ENCODE results near the gene CACNA1C. TPM values are rescaled to one million over a fixed set of nuclear protein-coding genes. Genes with fewer than 3 reads are reported as not detected.

CACNA1C gene
- total RNA-seq, 4 donors from 2014 or later = 1.5 to 13.5 (median 2.1) TPM

- WGBS, 2 donors = 34 to 45% methylated on average over 11 to 13 of the region's 18 CpGs
- H3K4me3 ChIP-seq = no peak overlapping the region
- no peak for DNase-seq
- H3K36me3 ChIP-seq = no peaks in the 10 kb centered on the region
- no peak for TF ChIP-seq POLR2A (IDR thresholded peaks at IDR 0.05)
- TF ChIP-seq CTCF (IDR thresholded peaks at IDR 0.05) = no peak
- peak overlapping the region; percentile 8 to 81 (median 71) for H3K27ac ChIP-seq
- intact Hi-C loops (cut with DNase I) = no loop called here
- H3K9me3 ChIP-seq = no peaks in the 10 kb centered on the region
- H3K4me1 ChIP-seq = peaks cover 3 to 63% (median 19%) of the 10 kb centered on the region in 3 donors
- H3K27me3 ChIP-seq = peaks cover 0 to 21% (median 0%) of the 10 kb centered on the region in 4 donors
Observed at GRCh38 chr12:2268471-2269286, 215.9 kb downstream of the CACNA1C start.

- Histone ChIP-seq H3K9me3 (no peaks in the 10 kb centered on the region), H3K27me3 (peaks cover 0 to 21% (median 0%) of the 10 kb centered on the region in 4 donors), H3K27ac (peak overlapping the region in 1 of 4 donors; percentile 49), H3K36me3 (no peaks in the 10 kb centered on the region), H3K4me3 (no peak overlapping the region), H3K4me1 (peaks cover 3 to 42% (median 5%) of the 10 kb centered on the region in 3 donors)
- TF ChIP-seq CTCF (IDR thresholded peaks at IDR 0.05) (no peak), POLR2A (IDR thresholded peaks at IDR 0.05) (no peak)
- WGBS, 2 donors = 73 to 83% methylated on average over 5 to 6 of the region's 6 CpGs
- DNase-seq = no peak
- intact Hi-C loops (cut with DNase I) = no loop called here
Observed at GRCh38 chr12:2270846-2271245, 218.1 kb downstream of the CACNA1C start.

- Histone ChIP-seq H3K4me3 (no peak overlapping the region), H3K4me1 (peaks cover 3 to 31% (median 4%) of the 10 kb centered on the region in 3 donors), H3K27ac (peak overlapping the region in 3 of 4 donors; percentile 7 to 34 (median 14)), H3K27me3 (peaks cover 0 to 21% (median 0%) of the 10 kb centered on the region in 4 donors), H3K36me3 (no peaks in the 10 kb centered on the region), H3K9me3 (no peaks in the 10 kb centered on the region)
- intact Hi-C loops (cut with DNase I) = no loop called here
- TF ChIP-seq POLR2A (IDR thresholded peaks at IDR 0.05) (no peak), CTCF (IDR thresholded peaks at IDR 0.05) (no peak)
- 72 to 73% methylated on average over 4 of the region's 4 CpGs for WGBS, 2 donors
- no peak for DNase-seq
Observed at GRCh38 chr12:2271961-2272360, 219.2 kb downstream of the CACNA1C start.

GRCh38 chr12:2273288-2273687, 220.5 kb downstream of the CACNA1C start:
- intact Hi-C loops (cut with DNase I) = no loop called here
- Histone ChIP-seq H3K27ac (no peak overlapping the region), H3K4me1 (peaks cover 0 to 18% (median 0%) of the 10 kb centered on the region in 3 donors)

More at GRCh38 chr12:2273288-2273687, 220.5 kb downstream of the CACNA1C start:
- Histone ChIP-seq H3K27me3 (peaks cover 0 to 9% (median 0%) of the 10 kb centered on the region in 4 donors), H3K36me3 (no peaks in the 10 kb centered on the region), H3K9me3 (no peaks in the 10 kb centered on the region), H3K4me3 (no peak overlapping the region)
- no peak for DNase-seq
- WGBS, 2 donors = 57 to 66% methylated on average over 4 of the region's 4 CpGs
- TF ChIP-seq POLR2A (IDR thresholded peaks at IDR 0.05) (no peak), CTCF (IDR thresholded peaks at IDR 0.05) (peak in 2 of 6 experiments; percentile 10 to 22)

Data from esophagus squamous epithelium (tissue), 5 donors.